ENCODE measurements around the gene NKX2-2.

The NKX2-2 gene

DNA sequence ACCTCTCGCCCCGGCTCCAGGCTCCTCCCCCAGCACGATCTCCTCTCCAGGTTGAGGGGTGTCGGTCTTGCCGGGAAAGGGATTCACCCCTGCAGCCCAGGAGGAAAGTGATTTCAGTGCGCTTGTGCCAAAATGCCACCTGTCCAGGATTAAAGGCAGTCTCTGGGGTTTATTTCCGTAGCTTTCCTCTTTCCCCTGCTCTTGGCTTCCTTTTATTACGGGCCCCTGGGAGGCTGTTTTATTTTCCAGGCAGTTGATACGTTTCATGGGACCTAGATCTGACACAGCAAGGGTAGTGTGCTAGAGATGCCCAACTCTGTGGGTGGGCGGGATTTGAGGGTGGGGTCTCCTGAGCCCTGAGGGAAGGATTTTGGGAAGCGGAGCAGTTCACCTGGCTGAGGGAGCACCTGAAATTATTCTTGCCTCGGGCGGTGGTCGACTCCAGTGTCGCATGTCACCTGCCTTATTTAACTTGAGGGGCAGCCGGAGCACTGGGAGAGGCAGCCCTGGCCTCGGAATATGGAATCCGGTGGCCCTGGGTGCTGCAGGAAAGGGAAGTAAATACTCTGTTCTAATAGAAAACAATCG, 9.5 kb upstream of the NKX2-2 start:
- no peak overlapping the region for H3K4me3 ChIP-seq (ENCODE audit: low read length)
- no peak for DNase-seq (ENCODE audit: low read depth, low spot score)

DNA sequence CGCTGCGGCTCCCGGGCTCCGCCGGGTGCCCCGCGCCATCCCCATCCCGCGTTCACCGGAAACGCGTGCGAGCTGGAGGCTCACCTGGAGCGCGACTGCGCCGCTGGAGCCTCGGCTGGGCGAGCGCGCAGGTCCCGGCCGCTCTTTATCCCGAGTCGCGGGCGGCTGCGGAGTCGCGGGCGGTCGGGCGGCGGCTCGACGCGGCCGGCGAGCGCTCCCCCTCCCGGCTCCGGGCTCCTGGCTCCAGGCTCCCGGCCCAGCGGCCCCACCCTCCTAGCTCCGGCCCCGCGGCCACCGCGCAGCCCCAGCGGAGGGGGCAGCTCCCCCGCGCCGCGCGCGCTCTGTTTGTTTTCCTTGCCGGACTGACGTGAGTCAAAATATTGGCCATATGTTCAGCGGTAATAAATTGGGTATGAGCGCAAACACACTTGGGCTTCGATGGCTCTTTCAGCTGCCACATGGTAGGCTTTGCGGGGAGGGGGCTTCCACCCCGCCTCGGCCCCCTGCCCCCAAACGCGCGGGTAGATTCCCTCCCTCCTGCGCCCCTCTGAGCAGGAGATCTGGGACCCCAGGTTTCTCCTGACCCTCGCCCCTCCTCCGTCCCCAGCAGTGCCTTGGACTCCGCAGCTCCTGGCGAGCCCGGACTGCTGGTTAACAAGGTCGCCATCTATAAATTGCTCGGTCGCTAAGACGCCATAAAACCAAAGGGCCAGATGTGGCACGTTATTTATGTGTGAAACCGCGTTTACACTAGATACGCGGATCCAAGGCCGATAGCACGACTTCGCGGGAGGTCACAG, 8.8 kb upstream of the NKX2-2 start:
- DNase-seq (ENCODE audit: low read depth, low spot score): no peak

DNA sequence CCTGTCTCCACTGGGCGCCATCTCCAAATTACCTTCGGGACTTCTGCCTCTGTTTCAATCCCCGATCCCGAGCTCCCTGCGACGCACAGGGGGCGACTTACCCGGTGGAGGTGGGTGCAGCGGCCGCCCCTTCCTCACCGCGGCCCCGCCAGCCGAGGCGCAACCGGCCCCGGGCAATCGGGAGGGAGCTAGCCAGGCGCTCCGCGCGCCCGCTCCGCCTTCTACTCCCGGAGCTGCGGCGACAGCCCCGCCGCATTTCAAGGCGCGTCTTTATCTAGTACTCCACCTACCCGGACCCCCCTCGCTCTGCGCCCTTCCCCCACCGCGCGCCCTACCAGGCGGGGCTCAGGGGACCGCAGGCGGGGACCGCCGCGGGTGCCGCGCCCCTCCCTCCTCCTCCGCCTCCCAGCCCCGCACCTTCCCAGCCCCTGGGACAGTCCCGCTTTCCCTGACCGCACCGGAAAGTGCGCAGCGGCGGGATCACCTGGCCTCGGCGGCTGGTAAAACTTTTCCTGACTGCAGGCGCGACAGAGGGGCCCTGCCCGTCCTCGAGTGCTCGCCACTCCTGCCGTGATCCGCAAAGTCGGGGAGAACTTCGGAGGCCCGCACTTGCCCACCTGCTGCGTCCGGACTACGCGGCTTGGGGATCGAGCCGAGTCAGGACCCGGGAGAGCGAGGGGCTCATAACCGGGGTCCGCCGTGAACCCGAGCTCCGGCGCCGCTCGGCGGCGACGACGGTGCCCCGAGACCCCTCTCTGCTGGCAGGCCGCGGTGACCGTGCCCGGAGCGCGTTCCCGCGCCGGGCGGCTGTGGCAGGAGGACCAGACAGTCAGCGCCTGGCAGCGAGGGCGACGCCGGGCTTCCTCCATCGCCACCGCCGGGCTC, 8.0 kb upstream of the NKX2-2 start:
- no peak overlapping the region for H3K4me3 ChIP-seq (ENCODE audit: low read length)
- no peak for DNase-seq (ENCODE audit: low read depth, low spot score)

More for the DNA sequence above, 8.8 kb upstream of the NKX2-2 start:
- no peak overlapping the region for H3K4me3 ChIP-seq (ENCODE audit: low read length)

DNA sequence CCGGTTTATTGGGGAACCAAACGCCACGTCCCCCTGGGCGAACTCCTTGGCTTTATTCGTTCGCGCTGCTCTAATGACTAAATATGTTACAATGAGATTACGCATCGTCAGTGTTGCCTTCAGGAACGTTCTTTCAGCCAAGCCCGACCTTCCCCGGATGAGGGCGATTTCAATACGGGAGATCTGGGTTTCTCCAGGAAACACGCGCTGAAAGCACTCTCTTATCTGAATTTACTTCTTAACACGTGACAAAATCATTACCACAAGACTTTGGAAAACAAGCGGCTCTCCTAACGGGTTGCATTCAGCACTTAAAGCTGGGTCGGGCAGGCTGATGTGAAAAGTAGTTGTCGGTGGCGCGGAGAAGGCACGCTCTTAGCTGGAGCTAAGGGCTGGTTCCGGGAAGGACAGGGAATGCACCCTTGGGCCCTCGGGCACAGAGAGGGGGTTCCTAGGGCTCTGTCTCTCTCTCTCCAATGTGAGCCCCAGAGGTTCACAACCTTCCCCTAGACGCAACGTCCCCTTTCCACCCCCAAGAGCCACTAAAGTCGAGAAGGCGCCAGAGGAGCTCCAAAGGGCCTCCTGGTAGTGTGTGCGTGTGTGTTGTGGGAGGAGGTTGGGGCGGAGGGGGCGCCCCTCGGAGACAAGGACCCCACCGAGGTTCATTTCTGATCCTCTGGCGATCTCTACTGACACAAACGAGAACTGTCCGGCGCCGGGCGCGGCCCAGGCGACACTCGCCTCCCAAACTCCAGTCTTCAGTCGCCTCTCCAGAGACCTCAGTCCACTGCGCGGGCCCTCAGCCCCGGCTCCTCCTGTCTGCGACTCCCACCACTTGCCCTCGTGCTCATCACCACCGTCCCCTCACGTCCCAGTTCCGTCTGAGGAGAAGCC, 7.1 kb upstream of the NKX2-2 start:
- no peak for DNase-seq (ENCODE audit: low read depth, low spot score)
- no peak overlapping the region for H3K4me3 ChIP-seq (ENCODE audit: low read length)

DNA sequence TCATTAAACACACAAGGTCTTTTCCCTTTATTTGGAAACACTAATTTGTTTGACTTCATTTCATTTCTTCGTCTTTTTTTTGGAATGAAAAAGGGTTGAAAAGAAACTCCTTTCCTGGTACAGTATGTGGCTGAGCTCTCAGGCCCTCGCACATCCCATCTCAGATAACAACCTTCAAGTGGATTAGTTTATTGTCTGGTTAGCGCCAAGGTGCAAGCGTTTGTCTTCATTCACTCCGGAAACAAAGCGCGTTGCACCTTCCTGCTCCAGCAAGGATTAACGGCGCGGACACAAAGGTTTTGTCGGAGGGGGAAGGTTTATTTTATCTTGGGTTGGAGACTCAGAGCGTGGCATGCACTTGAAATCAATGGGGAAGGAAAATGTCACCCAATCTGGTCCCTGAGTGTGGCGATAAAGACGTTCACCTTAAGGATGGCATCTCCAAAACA, 5.3 kb upstream of the NKX2-2 start:
- no peak for DNase-seq (ENCODE audit: low read depth, low spot score)

DNA sequence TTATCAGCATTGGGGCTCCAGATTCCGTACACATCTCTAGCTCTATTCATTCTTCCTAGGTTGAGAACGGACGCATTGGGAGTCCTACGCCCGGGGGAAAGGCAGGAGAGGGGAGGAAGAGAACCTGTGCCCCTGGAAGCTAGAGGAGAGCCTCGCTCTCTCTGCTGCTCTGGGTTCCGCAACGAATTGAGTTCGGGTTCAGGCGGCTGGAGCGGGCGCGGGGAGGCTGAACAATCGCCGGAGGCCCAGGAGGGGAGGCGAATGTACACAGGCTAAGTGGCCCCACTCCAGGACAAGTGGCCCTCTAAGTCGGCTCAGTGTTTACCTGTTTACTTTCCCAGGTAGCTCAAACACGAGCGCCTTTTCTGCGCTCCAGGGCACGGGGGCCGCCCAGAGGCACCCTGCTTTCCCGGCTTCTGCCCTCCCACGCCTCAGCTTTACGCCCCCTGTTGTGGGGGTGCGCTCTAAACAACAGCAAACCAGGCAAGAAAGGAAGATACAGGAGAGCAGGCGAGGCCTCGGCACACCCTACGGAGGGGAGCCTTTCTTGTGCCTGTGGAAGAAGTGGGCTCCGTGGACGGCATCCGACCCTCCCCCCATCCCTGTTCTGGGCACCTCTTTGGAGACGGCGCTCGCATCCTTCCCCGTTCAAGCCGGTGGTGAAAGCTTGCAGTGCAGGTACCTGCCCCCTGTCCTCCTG, 4.6 kb upstream of the NKX2-2 start:
- no peak for DNase-seq (ENCODE audit: low read depth, low spot score)

More for the DNA sequence above, 5.3 kb upstream of the NKX2-2 start:
- H3K4me3 ChIP-seq (ENCODE audit: low read length): no peak overlapping the region

DNA sequence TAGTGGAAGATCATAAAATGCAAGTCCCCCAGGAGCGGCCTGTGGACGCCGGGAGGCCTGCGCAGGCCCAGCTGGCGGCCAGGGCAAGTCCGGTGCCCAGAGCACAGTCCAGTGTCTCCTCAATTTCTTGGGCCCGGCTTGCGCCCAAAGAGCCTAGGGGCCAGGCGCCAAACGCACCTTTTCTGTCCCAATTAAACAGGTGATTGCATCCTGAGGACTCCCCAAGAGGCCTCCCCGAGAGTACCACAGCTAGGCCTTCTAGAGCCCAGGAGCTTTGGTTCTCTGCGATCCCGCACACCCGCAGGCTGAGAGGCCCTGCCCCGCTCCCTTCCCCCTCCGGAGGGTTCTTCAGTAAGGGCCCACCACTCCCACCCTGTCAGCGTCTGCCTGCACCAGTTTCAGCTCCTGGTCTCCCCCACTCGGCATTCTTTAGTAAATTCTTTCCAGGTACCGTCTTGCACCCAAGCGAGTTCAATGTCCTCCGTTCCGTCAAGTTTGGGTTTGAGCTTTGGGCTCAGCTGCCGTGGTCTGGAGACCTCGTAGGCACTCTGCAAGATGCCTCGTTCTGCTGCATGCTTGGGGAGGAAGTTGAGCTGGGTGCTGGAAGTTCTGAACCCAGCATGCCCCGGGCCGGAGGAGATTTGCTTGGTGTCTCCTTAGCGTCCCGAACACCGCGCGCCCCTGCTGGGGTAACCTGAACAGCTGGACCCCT, 3.9 kb upstream of the NKX2-2 start:
- no peak for DNase-seq (ENCODE audit: low read depth, low spot score)
- H3K4me3 ChIP-seq (ENCODE audit: low read length): no peak overlapping the region

More for the DNA sequence above, 4.6 kb upstream of the NKX2-2 start:
- no peak overlapping the region for H3K4me3 ChIP-seq (ENCODE audit: low read length)

DNA sequence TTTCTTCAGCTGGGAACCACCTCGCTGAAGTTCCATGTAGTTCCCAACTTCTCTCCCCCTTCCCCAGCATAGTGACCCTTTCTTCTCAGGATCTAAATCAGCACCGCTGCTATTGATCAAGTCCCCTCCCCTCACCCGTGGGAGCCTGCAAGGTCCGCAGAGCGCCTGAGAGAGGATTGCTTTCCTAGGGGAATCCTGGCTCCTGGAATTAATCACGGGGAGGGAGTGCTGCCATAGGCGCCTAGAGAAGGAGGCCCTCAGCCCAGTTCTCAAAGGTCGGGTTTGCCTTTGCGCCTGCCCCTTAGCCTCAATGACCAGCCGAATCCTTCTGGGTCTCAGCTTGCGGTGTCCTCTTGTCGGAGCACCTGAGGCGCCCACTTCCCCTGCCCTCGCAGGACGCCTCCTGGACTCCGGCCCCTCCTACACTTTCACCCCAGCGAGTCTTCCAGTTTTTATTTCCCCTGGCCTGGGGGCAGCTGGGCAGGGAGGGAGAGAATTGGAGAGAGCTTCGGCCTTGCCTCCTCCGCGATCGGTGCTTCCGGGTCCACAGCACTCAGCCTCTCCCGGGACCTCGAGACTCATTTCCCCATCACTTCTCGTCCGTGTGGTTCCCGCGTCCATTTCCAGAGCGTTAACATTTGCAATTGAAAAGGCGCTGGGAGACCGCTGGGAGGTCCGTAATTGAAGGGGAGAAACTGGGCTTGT, 3.1 kb upstream of the NKX2-2 start:
- no peak for DNase-seq (ENCODE audit: low read depth, low spot score)

DNA sequence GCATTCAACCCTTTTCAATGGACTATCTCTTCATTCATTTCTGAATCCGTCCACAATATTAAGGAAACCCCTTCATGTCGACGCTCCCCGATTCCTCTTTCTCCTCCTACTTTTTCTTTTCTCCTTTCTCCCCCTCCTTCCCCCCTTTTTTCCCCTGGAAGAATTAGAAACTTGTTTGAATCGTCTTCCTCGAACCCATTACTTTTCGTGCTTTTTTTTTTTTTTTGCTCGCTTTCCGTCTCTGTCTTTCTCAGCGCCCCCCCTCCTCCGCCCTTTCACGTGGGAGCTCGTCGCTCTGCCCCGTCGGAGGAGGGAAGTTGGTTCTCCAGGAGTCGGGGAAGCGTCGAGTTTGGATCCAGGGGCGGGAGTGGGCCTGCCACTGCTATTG, 2.3 kb upstream of the NKX2-2 start:
- H3K4me3 ChIP-seq (ENCODE audit: low read length): no peak overlapping the region
- no peak for DNase-seq (ENCODE audit: low read depth, low spot score)

More for the DNA sequence above, 3.1 kb upstream of the NKX2-2 start:
- H3K4me3 ChIP-seq (ENCODE audit: low read length): no peak overlapping the region

DNA sequence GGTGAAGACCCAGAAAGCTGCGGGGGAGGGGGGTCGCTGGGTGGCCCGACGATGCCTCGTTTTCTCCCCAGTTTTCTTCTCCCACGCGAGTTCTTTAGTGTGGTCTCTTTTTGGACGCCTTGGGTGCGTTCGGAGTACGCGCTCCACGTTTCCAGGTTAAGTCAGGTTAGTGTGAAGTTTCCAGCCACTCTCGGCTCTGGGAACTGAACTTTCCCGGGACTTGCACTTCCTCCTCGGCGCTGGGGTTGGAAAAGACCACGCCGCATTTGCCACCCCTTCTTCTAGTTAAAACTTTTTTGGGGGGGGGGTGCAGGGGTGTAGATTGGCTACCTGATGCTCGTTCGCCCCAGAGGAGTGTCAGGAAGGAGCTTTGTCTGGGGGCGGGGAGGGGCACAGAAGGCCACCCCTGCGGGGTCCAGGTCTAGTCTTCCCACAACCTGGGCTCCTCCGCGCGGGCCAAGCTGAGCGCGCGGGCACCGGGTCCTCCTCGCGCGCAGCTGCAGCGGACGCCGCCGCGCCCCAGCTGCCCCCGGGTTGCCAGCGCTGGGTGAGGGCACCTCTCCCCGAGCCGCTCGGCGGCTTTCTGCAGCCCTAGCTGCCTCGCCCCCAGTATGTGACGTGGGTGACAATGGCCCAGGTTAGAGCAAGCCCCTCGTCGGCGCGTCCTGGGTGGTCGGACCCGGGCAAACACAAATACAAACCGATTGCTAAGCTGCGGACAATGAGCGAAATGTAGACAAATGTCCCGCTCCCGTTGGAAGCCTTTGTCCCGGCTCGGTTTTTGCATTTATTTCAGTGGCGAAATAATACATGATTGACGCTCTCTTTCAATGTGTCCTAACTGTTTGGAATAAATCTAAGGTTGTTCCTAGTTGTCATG, 1.7 kb upstream of the NKX2-2 start:
- no peak for DNase-seq (ENCODE audit: low read depth, low spot score)
- no peak overlapping the region for H3K4me3 ChIP-seq (ENCODE audit: low read length)

DNA sequence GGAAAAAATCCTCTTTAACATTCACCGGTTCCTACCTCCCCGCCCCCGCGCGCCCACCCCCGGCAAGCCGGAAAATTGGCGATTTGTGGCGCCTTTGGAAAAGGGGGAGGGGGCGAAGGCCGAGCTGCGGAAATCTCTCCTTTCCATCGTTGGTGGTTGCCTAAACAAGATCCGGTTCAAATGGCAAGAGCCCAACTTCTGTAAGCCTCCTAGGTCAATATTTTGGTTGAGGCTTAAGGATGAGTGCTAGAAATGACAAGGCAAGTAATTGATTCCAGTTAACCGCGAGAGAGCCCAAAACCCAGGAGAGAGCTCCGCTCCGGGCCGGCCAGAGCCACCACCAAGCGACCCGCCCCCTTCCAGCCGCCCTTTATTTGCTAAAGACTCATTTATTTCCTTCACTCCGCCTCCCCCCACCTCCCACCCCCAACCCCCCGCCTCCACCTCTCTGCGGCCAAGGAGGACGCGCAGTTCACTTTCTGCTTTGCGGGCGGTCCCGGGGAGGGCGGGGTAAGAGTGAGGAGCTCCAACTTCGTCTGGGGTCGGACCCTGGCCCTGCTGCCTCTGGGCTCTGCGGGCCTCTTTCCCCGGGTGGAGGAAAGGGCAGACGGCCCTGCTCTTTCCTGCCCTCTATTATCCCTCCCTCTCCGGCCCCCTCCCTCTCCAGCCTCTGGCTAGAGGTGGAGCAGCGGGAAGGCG, 838 bp upstream of the NKX2-2 start:
- H3K4me3 ChIP-seq (ENCODE audit: low read length): peak overlapping the region; percentile 53
- DNase-seq (ENCODE audit: low read depth, low spot score): no peak

DNA sequence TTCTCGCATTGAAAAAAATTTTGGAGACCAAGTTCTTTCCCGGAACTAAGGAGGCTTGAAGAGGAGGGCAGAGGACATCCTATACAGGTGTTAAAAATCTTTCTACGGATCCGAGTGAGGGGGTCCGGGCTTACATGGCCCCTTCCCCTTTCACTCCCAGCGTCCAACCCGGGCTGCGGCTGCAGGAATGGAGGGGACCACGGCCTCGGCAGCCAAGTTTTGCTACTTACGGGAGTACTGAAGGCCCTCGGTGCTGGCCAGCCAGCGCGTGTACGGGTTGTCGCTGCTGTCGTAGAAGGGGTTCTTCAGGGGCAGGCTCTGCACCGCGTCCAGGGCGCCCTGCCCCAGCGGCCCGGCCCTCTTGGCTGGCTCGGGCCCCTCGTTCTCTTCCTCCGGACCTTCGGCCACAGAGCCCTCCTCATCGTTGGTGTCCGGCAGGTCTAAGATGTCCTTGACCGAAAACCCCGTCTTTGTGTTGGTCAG, 642 bp downstream of the NKX2-2 start:
- no peak overlapping the region for H3K4me3 ChIP-seq (ENCODE audit: low read length)
- no peak for DNase-seq (ENCODE audit: low read depth, low spot score)

DNA sequence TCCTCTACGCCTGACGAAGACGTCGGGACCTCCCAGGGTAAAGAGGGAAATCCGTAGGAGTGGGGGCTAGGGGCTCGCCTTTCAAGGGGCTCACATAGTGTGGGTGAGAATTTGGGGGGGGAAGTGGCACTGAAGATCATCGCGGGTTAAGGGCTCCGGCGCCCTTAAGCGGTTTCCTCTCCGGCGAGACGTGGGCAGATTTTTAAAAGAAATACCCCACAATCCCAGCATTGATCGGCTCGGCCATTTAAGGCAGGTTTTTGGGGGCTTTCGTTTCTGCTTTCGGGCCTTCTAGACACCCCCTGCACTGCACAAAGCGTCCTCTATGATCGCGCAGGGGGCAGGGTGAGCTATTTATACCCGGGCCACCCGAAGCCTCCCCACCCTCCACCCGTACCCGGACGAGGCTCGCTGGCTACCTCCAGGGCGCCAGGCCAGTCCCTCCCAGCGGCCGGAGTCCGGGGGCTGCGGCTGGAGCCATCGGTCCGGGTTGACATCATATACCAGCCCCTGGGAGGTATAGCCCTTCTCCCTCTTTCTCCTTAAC, 1.2 kb downstream of the NKX2-2 start:
- no peak for DNase-seq (ENCODE audit: low read depth, low spot score)
- H3K4me3 ChIP-seq (ENCODE audit: low read length): no peak overlapping the region

DNA sequence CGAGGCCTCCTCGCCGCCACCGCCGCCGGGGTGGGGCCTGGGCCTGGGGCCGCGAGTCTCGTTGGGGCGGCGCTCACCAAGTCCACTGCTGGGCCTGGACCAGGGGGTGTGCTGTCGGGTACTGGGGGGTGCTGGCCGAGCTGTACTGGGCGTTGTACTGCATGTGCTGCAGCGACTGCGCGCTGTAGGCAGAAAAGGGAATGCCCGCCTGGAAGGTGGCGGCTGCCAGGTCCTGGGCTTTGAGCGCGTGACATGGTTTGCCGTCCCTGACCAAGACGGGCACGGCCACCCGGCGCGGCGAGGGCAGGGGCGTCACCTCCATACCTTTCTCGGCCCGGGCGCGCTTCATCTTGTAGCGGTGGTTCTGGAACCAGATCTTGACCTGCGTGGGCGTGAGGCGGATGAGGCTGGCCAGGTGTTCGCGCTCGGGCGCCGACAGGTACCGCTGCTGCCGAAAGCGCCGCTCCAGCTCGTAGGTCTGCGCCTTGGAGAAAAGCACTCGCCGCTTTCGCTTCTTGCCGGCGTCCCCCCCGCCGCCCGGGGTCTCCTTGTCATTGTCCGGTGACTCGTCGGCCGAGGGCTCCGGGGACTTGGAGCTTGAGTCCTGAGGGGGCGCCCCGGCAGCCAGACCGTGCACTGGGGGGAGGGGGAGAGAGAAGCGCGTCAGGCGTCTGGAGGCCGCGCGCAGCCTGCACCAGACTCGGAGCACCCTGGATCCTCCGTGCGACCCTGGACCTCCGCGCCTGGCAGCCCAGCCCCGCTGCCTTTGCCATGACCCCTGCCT, 1.8 kb downstream of the NKX2-2 start:
- DNase-seq (ENCODE audit: low read depth, low spot score): no peak
- no peak overlapping the region for H3K4me3 ChIP-seq (ENCODE audit: low read length)

DNA sequence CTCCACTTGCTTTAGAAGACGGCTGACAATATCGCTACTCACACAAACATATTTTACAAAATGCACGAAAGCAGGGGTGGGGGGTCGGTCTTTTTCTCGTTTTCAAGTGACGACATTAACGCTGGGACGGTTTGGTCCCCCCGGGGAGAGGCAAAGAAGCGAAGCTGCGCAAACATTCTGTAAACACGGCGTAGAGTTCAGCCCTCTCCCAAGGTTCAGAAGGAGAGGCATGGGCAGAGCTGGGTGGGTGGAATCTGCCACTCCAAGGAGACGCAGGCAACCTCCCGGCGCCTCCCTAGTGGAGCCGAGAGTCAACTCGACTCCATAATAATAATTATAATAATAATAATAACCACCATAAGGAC, 2.4 kb downstream of the NKX2-2 start:
- no peak for DNase-seq (ENCODE audit: low read depth, low spot score)
- H3K4me3 ChIP-seq (ENCODE audit: low read length): no peak overlapping the region
